Left renal cortex interstitium (tissue), 4 donors: ENCODE results near the gene TTC34. TPM values are rescaled to one million over a fixed set of nuclear protein-coding genes. Genes with fewer than 3 reads are reported as not detected.

Experiments
- polyA plus RNA-seq, 4 donors: library from polyadenylated mRNA; unstranded; fragments of 120-200 nt; gene quantifications; one replicate each; pipeline ENCODE4 v1.2.1, GENCODE V29; 2013; ENCODE audit not compliant: insufficient read length in 4 of 4

The TTC34 gene
- polyA plus RNA-seq, 4 donors, result 0.49 to 1.5 (median 1.0) TPM

Other genes with a start within 250 kb of the TTC34 start
- gene TNFRSF14, start 245.3 kb downstream of the TTC34 start, polyA plus RNA-seq, result 10 to 100 TPM; 20.4 to 27.7 (median 22.5) TPM
- gene PRXL2B, start 214.9 kb downstream of the TTC34 start, polyA plus RNA-seq, result 10 to 100 TPM; 37.4 to 50.0 (median 43.5) TPM
- 1 to 10 TPM; 2.5 to 5.7 (median 2.9) TPM for gene MMEL1, start 168.7 kb downstream of the TTC34 start, polyA plus RNA-seq
- gene ACTRT2, start 219.8 kb upstream of the TTC34 start, polyA plus RNA-seq, result not detected